Heart left ventricle (tissue), 13 donors: ENCODE measurements around the gene GLT6D1.

Experiments used
- POLR2A ChIP-seq, 2 donors: fragments of 450-650 bp; IDR thresholded peaks; one replicate each; pipeline ENCODE4 v1.6.1; 2017; ENCODE audit warnings: antibody characterized with exemption in 2 of 2, mild to moderate bottlenecking in 2 of 2, moderate library complexity in 2 of 2
- TF ChIP-seq, protein P1 (sequence below), 12 donors: fragments of 200-600 bp; sonication (generic) in 4 of 12; IDR thresholded peaks; one replicate each; pipeline versions ENCODE4 v1.5.0 to v1.8.0; 2018 to 2022; ENCODE audit warnings: antibody characterized with exemption in 12 of 12, mild to moderate bottlenecking in 5 of 12
- donor health status: ischemic (EF 13 %, LVEDD 7.1; RV severe dilation, severe dysfunction).
- donor health status: DM: no; HTN: yes; CAD: no.
- donor health status: DM: no; HTN: no; CAD: no.
- donor health status: ischemic (EF 25% LVEDD 6.9; RV normal size, moderate dysfunction).
- donor health status: ischemic (EF 25% LVEDD 5.7; RV mildly dilated, moderate dysfunction).
- donor health status: ischemic (EF 35%, LVEDD 5.7; RV mildly dilated, moderate dysfunction).
- donor health status: nonischemic (EF 11% LVEDD 7.7; RV severe dilation, severe dysfunction).
- donor health status: DM: yes; HTN: yes; CAD: no.
- donor health status: PGD.
- donor health status: ischemic (EF 29% LVEDD 5.4; RV normal size, mild dysfunction).
- donor health status: nonischemic (EF 23%, LVEDD 6.1; RV moderate dilation, normal function).

DNA sequence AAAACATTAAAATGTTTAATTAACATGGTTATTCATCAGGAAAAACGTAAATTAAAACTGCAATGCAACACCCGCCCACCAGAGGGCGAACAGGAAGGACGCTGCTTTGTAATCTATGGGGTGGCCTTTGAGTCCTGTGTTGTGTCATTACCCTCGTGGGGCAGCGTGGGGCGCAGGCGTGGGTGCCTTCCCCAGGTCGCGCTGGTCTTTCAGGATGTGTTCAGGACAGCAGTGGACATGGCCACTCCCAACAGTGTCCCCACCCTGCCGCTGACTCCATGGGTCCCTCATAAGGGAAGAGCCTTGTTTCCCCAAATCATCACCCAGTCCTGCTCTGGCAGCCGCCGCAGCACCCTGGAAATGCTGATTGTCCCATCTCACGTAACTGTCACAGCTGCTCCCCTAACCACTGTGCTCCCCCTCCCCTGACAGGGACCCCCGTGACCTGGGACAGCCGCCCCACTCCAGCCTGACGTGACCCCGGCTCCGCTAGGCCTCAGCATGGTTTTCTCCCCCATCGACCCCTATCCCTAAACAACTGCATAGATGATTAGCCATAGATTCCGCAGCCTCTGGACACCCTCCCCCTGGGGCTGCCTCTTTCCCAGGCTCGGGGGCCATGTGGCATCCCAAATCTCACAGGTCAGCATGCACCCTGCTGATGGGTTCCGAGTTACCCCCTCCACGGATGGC, 36.4 kb downstream of the GLT6D1 start:
- TF ChIP-seq POLR2A (IDR thresholded peaks at IDR 0.05), result no peak
- TF ChIP-seq, protein P1, sequence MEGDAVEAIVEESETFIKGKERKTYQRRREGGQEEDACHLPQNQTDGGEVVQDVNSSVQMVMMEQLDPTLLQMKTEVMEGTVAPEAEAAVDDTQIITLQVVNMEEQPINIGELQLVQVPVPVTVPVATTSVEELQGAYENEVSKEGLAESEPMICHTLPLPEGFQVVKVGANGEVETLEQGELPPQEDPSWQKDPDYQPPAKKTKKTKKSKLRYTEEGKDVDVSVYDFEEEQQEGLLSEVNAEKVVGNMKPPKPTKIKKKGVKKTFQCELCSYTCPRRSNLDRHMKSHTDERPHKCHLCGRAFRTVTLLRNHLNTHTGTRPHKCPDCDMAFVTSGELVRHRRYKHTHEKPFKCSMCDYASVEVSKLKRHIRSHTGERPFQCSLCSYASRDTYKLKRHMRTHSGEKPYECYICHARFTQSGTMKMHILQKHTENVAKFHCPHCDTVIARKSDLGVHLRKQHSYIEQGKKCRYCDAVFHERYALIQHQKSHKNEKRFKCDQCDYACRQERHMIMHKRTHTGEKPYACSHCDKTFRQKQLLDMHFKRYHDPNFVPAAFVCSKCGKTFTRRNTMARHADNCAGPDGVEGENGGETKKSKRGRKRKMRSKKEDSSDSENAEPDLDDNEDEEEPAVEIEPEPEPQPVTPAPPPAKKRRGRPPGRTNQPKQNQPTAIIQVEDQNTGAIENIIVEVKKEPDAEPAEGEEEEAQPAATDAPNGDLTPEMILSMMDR (IDR thresholded peaks at IDR 0.05), result peak; percentile 61 to 87 (median 70)
